GM12878 (cell line): ENCODE results near the gene EHD1. TPM values are rescaled to one million over a fixed set of nuclear protein-coding genes. Genes with fewer than 3 reads are reported as not detected.

Source experiments
- BHLHE40 ChIP-seq, 2 experiments: fragments of 450-650 bp in 1 of 2; IDR thresholded peaks; 2 replicates each; pipeline ENCODE4 v1.6.1; 2011 to 2017; ENCODE audit warnings: low read depth in 2 of 2, borderline replicate concordance in 1 of 2, improper control_type of control experiment in 1 of 2, low read length in 1 of 2, mild to moderate bottlenecking in 1 of 2
- EGR1 ChIP-seq, 2 experiments: IDR thresholded peaks; 1 replicate in 1 of 2; 2 replicates in 1 of 2; pipeline ENCODE4 v1.6.1; 2011 to 2012; ENCODE audit warnings: low read depth in 2 of 2, low read length in 2 of 2, borderline replicate concordance in 1 of 2, mild to moderate bottlenecking in 1 of 2, moderate library complexity in 1 of 2
- FOXM1 ChIP-seq: IDR thresholded peaks from 2 replicates; pipeline ENCODE4 v1.6.1; 2012; ENCODE audit warnings: low read depth, mild to moderate bottlenecking, inconsistent platforms, low read length, moderate library complexity
- IRF4 ChIP-seq: IDR thresholded peaks from 2 replicates; pipeline ENCODE4 v1.6.1; 2011; ENCODE audit warnings: low read depth, low read length
- NR2C2 ChIP-seq: IDR thresholded peaks from 2 replicates; pipeline ENCODE4 v1.6.1; 2011; ENCODE audit warnings: borderline replicate concordance, low read depth; ENCODE audit not compliant: control insufficient read depth, insufficient read length
- NR2F1 ChIP-seq: fragments of 450-650 bp; conservative IDR thresholded peaks from 2 replicates; pipeline ENCODE4 v1.6.1; 2017; ENCODE audit warnings: mild to moderate bottlenecking
- ZNF217 ChIP-seq: fragments of 450-650 bp; IDR thresholded peaks from 2 replicates; pipeline ENCODE4 v1.6.1; 2017; ENCODE audit warnings: antibody characterized with exemption, mild to moderate bottlenecking
- ZNF384 ChIP-seq: IDR thresholded peaks from 2 replicates; pipeline ENCODE4 v1.6.1; 2012; ENCODE audit warnings: low read depth, mild to moderate bottlenecking, low read length, improper control_type of control experiment, borderline replicate concordance
- ZSCAN29 ChIP-seq: fragments of 450-650 bp; IDR thresholded peaks from 2 replicates; pipeline ENCODE4 v1.6.1; 2017; ENCODE audit warnings: mild to moderate bottlenecking, moderate library complexity
- polyA plus RNA-seq, 11 experiments: library from polyadenylated mRNA; depleted of rRNA in 4 of 11; unstranded in 6 of 11; stranded (reverse) in 5 of 11; fragments of >200 nt; fragmentation: Nextera tagmentation in 4 of 11; fragmentation: Illumina TruSeq in 1 of 11; extraction: Ambion mirVana in 4 of 11; extraction: Trizol in 1 of 11; gene quantifications; 1 replicate in 1 of 11; 2 replicates in 10 of 11; pipeline versions ENCODE4 v1.2.1 to v1.2.3, GENCODE V29; 2011 to 2016; ENCODE audit warnings: inconsistent platforms in 2 of 11, missing spikeins in 2 of 11, low read depth in 1 of 11
- total RNA-seq, 4 experiments: library from RNA; depleted of rRNA in 3 of 4; stranded (reverse); fragments of >200 nt in 3 of 4; fragmentation: Illumina TruSeq in 1 of 4; extraction: Trizol in 1 of 4; gene quantifications; 2 replicates each; pipeline versions ENCODE4 v1.2.1 to v1.2.3, GENCODE V29; 2013 to 2021
- TF ChIP-seq, protein P1 (sequence below): fragments of 450-650 bp; IDR thresholded peaks from 2 replicates; pipeline ENCODE4 v1.6.1; 2017; ENCODE audit warnings: antibody characterized with exemption, mild to moderate bottlenecking, moderate library complexity
- TF ChIP-seq, protein P2 (sequence below): fragments of 450-650 bp; IDR thresholded peaks from 2 replicates; pipeline ENCODE4 v1.6.1; 2017; ENCODE audit warnings: mild to moderate bottlenecking, moderate library complexity
- TF ChIP-seq, protein P3 (sequence below): fragments of 450-650 bp; IDR thresholded peaks from 2 replicates; pipeline ENCODE4 v1.6.1; 2016; ENCODE audit warnings: mild to moderate bottlenecking
- TF ChIP-seq, protein P4 (sequence below): fragments of 150-350 bp; IDR thresholded peaks from 2 replicates; pipeline ENCODE4 v1.6.1; 2016; ENCODE audit warnings: low read depth, low read length
- TF ChIP-seq, protein P5 (sequence below): fragments of 150-350 bp; IDR thresholded peaks from 2 replicates; pipeline ENCODE4 v1.6.1; 2014; ENCODE audit warnings: mild to moderate bottlenecking, low read depth, low read length

The EHD1 gene
- total and polyA plus RNA-seq, 10 of the 15 experiments (the other 5 are each of a cell fraction or from before 2014, with no cell fraction given) = 1.0 to 165 (median 66.5) TPM

DNA sequence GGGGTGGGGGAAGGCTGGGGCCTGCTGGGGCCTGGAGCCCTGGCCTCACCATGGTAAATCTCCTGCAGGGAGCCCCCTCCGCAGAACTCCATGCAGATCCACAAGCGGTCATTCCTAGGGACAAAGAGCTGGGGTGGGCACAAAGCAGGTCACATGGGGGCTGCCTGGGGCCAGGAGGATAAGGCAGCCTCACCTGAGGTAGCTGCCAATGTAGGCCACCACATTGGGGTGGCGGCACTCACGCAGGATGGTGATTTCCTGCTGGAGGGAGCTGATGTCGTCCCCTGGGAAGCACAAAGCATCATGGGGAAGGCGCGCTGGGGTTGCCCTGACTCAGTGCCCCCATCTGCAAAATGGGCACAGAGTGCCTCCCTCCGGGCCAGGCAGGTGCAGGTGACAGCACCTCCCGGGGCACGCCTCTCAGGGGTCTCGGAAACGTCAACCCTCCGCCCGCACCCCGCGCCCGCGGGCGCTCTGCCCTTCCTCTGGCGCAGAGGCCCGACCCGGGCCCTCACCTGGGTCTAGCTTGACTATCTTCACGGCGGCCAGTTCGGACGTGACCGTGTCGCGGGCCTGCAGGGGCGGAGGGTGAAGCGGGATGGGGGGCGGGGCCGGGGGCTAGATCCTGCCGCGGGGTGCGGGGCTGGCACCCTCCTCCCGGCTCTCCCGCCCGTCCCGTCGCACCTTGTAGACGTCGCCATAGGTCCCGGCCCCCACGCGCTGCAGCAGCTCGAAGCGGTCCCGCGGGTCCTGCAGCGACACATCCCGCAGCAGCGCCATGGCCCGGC is 75.9 kb downstream of the EHD1 start (continued):
- TF ChIP-seq, protein P1, sequence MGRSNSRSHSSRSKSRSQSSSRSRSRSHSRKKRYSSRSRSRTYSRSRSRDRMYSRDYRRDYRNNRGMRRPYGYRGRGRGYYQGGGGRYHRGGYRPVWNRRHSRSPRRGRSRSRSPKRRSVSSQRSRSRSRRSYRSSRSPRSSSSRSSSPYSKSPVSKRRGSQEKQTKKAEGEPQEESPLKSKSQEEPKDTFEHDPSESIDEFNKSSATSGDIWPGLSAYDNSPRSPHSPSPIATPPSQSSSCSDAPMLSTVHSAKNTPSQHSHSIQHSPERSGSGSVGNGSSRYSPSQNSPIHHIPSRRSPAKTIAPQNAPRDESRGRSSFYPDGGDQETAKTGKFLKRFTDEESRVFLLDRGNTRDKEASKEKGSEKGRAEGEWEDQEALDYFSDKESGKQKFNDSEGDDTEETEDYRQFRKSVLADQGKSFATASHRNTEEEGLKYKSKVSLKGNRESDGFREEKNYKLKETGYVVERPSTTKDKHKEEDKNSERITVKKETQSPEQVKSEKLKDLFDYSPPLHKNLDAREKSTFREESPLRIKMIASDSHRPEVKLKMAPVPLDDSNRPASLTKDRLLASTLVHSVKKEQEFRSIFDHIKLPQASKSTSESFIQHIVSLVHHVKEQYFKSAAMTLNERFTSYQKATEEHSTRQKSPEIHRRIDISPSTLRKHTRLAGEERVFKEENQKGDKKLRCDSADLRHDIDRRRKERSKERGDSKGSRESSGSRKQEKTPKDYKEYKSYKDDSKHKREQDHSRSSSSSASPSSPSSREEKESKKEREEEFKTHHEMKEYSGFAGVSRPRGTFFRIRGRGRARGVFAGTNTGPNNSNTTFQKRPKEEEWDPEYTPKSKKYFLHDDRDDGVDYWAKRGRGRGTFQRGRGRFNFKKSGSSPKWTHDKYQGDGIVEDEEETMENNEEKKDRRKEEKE = no peak
- TF ChIP-seq ZNF217 (peak; percentile 79), NR2F1 (0 out of 2 replicates have a peak, but pooled peaks have one; percentile 19), BHLHE40 (IDR thresholded peaks at IDR 0.05; ENCODE audit: borderline replicate concordance in 1 of 2, low read depth in 2 of 2, low read length in 1 of 2) (no peak), NR2C2 (no peak), ZNF384 (no peak), IRF4 (0 out of 2 replicates have a peak, but pooled peaks have one; percentile 18), EGR1 (IDR thresholded peaks at IDR 0.05; ENCODE audit: borderline replicate concordance in 1 of 2, low read depth in 2 of 2, low read length in 2 of 2) (no peak), FOXM1 (no peak), ZSCAN29 (no peak)
- TF ChIP-seq, protein P2, sequence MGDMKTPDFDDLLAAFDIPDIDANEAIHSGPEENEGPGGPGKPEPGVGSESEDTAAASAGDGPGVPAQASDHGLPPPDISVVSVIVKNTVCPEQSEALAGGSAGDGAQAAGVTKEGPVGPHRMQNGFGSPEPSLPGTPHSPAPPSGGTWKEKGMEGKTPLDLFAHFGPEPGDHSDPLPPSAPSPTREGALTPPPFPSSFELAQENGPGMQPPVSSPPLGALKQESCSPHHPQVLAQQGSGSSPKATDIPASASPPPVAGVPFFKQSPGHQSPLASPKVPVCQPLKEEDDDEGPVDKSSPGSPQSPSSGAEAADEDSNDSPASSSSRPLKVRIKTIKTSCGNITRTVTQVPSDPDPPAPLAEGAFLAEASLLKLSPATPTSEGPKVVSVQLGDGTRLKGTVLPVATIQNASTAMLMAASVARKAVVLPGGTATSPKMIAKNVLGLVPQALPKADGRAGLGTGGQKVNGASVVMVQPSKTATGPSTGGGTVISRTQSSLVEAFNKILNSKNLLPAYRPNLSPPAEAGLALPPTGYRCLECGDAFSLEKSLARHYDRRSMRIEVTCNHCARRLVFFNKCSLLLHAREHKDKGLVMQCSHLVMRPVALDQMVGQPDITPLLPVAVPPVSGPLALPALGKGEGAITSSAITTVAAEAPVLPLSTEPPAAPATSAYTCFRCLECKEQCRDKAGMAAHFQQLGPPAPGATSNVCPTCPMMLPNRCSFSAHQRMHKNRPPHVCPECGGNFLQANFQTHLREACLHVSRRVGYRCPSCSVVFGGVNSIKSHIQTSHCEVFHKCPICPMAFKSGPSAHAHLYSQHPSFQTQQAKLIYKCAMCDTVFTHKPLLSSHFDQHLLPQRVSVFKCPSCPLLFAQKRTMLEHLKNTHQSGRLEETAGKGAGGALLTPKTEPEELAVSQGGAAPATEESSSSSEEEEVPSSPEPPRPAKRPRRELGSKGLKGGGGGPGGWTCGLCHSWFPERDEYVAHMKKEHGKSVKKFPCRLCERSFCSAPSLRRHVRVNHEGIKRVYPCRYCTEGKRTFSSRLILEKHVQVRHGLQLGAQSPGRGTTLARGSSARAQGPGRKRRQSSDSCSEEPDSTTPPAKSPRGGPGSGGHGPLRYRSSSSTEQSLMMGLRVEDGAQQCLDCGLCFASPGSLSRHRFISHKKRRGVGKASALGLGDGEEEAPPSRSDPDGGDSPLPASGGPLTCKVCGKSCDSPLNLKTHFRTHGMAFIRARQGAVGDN = 0 out of 2 replicates have a peak, but pooled peaks have one; percentile 27
- TF ChIP-seq, protein P3, sequence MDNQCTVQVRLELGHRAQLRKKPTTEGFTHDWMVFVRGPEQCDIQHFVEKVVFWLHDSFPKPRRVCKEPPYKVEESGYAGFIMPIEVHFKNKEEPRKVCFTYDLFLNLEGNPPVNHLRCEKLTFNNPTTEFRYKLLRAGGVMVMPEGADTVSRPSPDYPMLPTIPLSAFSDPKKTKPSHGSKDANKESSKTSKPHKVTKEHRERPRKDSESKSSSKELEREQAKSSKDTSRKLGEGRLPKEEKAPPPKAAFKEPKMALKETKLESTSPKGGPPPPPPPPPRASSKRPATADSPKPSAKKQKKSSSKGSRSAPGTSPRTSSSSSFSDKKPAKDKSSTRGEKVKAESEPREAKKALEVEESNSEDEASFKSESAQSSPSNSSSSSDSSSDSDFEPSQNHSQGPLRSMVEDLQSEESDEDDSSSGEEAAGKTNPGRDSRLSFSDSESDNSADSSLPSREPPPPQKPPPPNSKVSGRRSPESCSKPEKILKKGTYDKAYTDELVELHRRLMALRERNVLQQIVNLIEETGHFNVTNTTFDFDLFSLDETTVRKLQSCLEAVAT = no peak
- TF ChIP-seq, protein P4, sequence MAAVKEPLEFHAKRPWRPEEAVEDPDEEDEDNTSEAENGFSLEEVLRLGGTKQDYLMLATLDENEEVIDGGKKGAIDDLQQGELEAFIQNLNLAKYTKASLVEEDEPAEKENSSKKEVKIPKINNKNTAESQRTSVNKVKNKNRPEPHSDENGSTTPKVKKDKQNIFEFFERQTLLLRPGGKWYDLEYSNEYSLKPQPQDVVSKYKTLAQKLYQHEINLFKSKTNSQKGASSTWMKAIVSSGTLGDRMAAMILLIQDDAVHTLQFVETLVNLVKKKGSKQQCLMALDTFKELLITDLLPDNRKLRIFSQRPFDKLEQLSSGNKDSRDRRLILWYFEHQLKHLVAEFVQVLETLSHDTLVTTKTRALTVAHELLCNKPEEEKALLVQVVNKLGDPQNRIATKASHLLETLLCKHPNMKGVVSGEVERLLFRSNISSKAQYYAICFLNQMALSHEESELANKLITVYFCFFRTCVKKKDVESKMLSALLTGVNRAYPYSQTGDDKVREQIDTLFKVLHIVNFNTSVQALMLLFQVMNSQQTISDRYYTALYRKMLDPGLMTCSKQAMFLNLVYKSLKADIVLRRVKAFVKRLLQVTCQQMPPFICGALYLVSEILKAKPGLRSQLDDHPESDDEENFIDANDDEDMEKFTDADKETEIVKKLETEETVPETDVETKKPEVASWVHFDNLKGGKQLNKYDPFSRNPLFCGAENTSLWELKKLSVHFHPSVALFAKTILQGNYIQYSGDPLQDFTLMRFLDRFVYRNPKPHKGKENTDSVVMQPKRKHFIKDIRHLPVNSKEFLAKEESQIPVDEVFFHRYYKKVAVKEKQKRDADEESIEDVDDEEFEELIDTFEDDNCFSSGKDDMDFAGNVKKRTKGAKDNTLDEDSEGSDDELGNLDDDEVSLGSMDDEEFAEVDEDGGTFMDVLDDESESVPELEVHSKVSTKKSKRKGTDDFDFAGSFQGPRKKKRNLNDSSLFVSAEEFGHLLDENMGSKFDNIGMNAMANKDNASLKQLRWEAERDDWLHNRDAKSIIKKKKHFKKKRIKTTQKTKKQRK = no peak
- TF ChIP-seq, protein P5, sequence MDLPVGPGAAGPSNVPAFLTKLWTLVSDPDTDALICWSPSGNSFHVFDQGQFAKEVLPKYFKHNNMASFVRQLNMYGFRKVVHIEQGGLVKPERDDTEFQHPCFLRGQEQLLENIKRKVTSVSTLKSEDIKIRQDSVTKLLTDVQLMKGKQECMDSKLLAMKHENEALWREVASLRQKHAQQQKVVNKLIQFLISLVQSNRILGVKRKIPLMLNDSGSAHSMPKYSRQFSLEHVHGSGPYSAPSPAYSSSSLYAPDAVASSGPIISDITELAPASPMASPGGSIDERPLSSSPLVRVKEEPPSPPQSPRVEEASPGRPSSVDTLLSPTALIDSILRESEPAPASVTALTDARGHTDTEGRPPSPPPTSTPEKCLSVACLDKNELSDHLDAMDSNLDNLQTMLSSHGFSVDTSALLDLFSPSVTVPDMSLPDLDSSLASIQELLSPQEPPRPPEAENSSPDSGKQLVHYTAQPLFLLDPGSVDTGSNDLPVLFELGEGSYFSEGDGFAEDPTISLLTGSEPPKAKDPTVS = no peak
